Muscle of leg (tissue), 11 donors: ENCODE measurements around the gene MILR1. TPM values are rescaled to one million over a fixed set of nuclear protein-coding genes. Genes with fewer than 3 reads are reported as not detected.

ENCODE experiments used
- DNase-seq: peaks from one replicate; pipeline ENCODE4 v3.0.0; 2013
- H3K27ac ChIP-seq: one replicate; pipeline ENCODE4 v1.5.1; 2013; ENCODE audit warnings: mild to moderate bottlenecking, low read length, control low read depth
- H3K27me3 ChIP-seq: one replicate; pipeline ENCODE4 v1.6.1; 2013; ENCODE audit warnings: low read length; ENCODE audit not compliant: control insufficient read depth, insufficient read depth
- H3K36me3 ChIP-seq: one replicate; pipeline ENCODE4 v1.6.1; 2013; ENCODE audit warnings: low read length; ENCODE audit not compliant: control insufficient read depth, insufficient read depth
- H3K4me1 ChIP-seq: one replicate; pipeline ENCODE4 v1.6.1; 2013; ENCODE audit warnings: low read length; ENCODE audit not compliant: control insufficient read depth, insufficient read depth
- H3K4me3 ChIP-seq: one replicate; pipeline ENCODE4 v1.5.1; 2013; ENCODE audit warnings: low read length, control low read depth
- H3K9me3 ChIP-seq: replicated peaks from 2 replicates; pipeline ENCODE4 v1.6.1; 2013; ENCODE audit warnings: low read depth, low read length; ENCODE audit not compliant: control insufficient read depth
- WGBS: methylation state at CpG from one replicate; pipeline ENCODE4 v1.1.5; 2013; ENCODE audit warnings: missing lambda C conversion rate; ENCODE audit not compliant: insufficient coverage; 5-methylcytosine and 5-hydroxymethylcytosine counted together
- polyA plus RNA-seq, 8 donors: library from polyadenylated mRNA; unstranded; fragments of 120-200 nt; gene quantifications; one replicate each; pipeline versions ENCODE4 v1.2.1 to v1.2.3, GENCODE V29; 2013; ENCODE audit warnings: inconsistent platforms in 1 of 8, low replicate concordance in 1 of 8; ENCODE audit not compliant: insufficient read length in 8 of 8, insufficient read depth in 1 of 8
- total RNA-seq: library from RNA; stranded (reverse); fragments of 120-200 nt; gene quantifications from one replicate; pipeline ENCODE4 v1.2.4, GENCODE V29; 2013

Gene MILR1
- total and polyA plus RNA-seq, 9 donors, result 2.6 to 7.0 (median 4.4) TPM

GRCh38 chr17:64500487-64500859 lies 51.6 kb downstream of the MILR1 start:
- Histone ChIP-seq H3K9me3 (no peaks in the 10 kb centered on the region), H3K4me3 (no peak overlapping the region), H3K27me3 (peaks cover under 1% of the 10 kb centered on the region), H3K36me3 (peaks cover 60% of the 10 kb centered on the region), H3K4me1 (peaks cover 20% of the 10 kb centered on the region), H3K27ac (no peak overlapping the region)
- 87% methylated on average over 3 of the region's 8 CpGs for WGBS
- no peak for DNase-seq

- Histone ChIP-seq H3K4me1 (peaks cover 15% of the 10 kb centered on the region), H3K27ac (no peak overlapping the region), H3K9me3 (no peaks in the 10 kb centered on the region), H3K27me3 (peaks cover 3% of the 10 kb centered on the region), H3K4me3 (no peak overlapping the region), H3K36me3 (peaks cover 60% of the 10 kb centered on the region)
- 93% methylated on average over 5 of the region's 11 CpGs for WGBS
- no peak for DNase-seq
These were observed 52.2 kb downstream of the MILR1 start for GRCh38 chr17:64500862-64501765.

DNA sequence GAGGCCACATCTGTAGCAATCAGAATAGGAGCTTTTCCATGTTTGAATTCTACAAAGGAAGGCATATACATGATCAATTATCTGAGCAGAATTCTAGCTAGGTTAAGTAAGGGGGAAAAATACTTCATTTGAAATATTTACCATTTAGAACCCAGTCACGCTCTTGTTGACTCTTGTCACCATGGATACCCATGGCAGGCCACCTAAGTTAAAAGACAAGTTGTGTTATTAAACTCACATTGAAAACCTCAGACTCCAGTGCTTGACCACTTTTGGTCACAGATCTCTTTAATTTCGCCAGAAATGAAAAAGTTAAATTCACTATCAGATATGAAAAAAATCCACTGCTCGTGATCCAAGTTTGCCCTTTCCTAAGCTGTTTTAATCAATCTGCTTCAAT lies 53.1 kb downstream of the MILR1 start:
- 73% methylated on average over 3 of the region's 3 CpGs for WGBS
- H3K4me1 ChIP-seq, result peaks cover 15% of the 10 kb centered on the region

GRCh38 chr17:64502809-64503208 lies 53.9 kb downstream of the MILR1 start:
- no peak overlapping the region for H3K4me3 ChIP-seq
- DNase-seq, result no peak
- peaks cover 3% of the 10 kb centered on the region for H3K27me3 ChIP-seq
- WGBS, result no CpG with 5 or more reads among the region's 2 CpGs
- H3K4me1 ChIP-seq, result peaks cover 11% of the 10 kb centered on the region
- H3K27ac ChIP-seq, result peak overlapping the region; percentile 38
- peaks cover 56% of the 10 kb centered on the region for H3K36me3 ChIP-seq
- H3K9me3 ChIP-seq, result no peaks in the 10 kb centered on the region

More for the DNA sequence above, 53.1 kb downstream of the MILR1 start:
- DNase-seq, result no peak
- H3K4me3 ChIP-seq, result no peak overlapping the region
- no peaks in the 10 kb centered on the region for H3K9me3 ChIP-seq
- peaks cover 60% of the 10 kb centered on the region for H3K36me3 ChIP-seq
- H3K27me3 ChIP-seq, result peaks cover 3% of the 10 kb centered on the region
- H3K27ac ChIP-seq, result no peak overlapping the region

GRCh38 chr17:64503341-64503740 lies 54.4 kb downstream of the MILR1 start:
- Histone ChIP-seq H3K9me3 (no peaks in the 10 kb centered on the region), H3K27ac (peak overlapping the region; percentile 38), H3K27me3 (peaks cover 3% of the 10 kb centered on the region), H3K36me3 (peaks cover 54% of the 10 kb centered on the region), H3K4me3 (no peak overlapping the region), H3K4me1 (peaks cover 11% of the 10 kb centered on the region)
- DNase-seq, result no peak
- 69% methylated on average over 5 of the region's 5 CpGs for WGBS

- peak overlapping the region; percentile 100 for H3K27ac ChIP-seq
- 28% methylated on average over 4 of the region's 7 CpGs for WGBS
- peaks cover 52% of the 10 kb centered on the region for H3K36me3 ChIP-seq
- H3K27me3 ChIP-seq, result peaks cover 3% of the 10 kb centered on the region
- peak overlapping the region; percentile 100 for H3K4me3 ChIP-seq
- H3K9me3 ChIP-seq, result no peaks in the 10 kb centered on the region
- peak; percentile 35 for DNase-seq
- H3K4me1 ChIP-seq, result peaks cover 15% of the 10 kb centered on the region
These were observed 55.2 kb downstream of the MILR1 start for GRCh38 chr17:64503821-64504768.

DNA sequence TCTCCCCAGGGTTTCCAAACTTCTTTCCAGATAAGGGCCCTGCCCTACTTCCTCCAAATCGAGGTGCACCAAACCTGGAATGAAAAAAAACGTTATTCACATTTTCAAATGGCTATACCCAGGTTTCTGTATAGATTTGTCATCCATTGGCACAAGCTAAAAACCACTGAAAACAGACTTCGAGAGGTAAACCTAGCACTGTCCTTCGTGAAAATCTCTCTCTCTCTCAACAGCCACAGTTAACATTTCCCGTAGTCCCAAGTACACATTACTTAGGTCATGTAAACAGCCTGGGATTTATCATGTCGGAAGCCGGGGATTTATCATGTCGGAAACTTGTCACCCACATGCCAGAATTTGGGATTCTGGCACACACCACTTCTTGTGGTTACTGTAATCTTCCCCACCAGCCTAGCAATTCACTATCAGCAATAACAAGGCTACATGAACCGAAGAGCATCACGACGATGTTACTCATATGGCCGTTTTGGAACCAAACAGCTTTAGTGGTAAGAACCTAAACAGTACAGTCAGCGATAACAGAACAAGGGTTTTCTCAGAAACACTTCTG lies 55.9 kb downstream of the MILR1 start:
- peak overlapping the region; percentile 100 for H3K27ac ChIP-seq
- DNase-seq, result no peak
- 0% methylated on average over 11 of the region's 13 CpGs for WGBS
- peaks cover 54% of the 10 kb centered on the region for H3K36me3 ChIP-seq
- H3K9me3 ChIP-seq, result no peaks in the 10 kb centered on the region
- peak overlapping the region; percentile 100 for H3K4me3 ChIP-seq
- H3K27me3 ChIP-seq, result peaks cover 3% of the 10 kb centered on the region
- peaks cover 18% of the 10 kb centered on the region for H3K4me1 ChIP-seq

DNA sequence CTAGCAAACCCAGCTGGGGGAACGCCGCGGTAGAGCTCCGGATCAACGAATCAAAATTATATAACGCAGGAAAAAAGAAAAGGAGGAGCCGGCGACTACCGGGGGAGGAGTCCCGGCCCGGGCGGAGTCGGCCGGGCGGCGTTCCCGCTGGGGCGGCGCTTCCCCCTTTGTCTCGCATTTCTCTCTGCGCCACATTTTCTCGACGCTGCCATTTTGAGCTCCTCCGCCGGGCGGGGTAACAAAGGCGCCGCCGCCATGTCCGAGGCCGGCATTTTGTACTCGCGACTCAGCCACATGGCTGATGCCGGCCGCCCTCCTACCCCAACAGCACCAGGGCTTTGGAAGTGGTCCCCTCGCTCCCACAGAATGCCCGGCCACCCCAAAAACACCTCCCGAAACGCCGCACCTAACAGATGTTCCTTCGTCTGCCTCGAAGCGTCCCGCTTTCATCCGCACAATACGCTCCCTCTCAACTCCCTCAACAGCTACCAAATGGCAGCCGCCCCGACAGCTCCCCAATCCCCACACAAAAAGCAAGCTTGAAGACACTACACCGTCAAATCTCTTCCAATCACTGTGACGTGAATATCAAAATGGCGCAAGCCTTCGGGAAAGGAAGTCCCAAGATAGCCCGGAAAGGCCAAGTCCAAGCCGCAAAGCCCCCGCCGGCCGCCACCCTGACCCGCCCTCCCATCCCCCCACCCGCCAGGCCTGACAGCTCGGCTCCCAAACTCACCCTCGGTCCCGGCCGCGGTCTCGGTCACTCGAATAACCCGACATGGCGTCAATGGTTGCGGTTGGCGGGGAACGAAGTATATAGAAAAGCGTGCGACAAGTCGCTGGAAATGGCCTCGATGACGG lies 56.7 kb downstream of the MILR1 start:
- H3K4me3 ChIP-seq, result peak overlapping the region; percentile 100
- H3K36me3 ChIP-seq, result peaks cover 54% of the 10 kb centered on the region
- H3K27me3 ChIP-seq, result peaks cover 3% of the 10 kb centered on the region
- no peaks in the 10 kb centered on the region for H3K9me3 ChIP-seq
- WGBS, result 0% methylated on average over 68 of the region's 76 CpGs
- peak; percentile 99 for DNase-seq
- H3K27ac ChIP-seq, result peak overlapping the region; percentile 100
- peaks cover 18% of the 10 kb centered on the region for H3K4me1 ChIP-seq

GRCh38 chr17:64506201-64506575 lies 57.3 kb downstream of the MILR1 start, which contains the start of gene DDX5:
Gene DDX5 (minus strand): TSS chr17:64506289. CDS start chr17:64506119, 170 bp downstream.
- no peaks in the 10 kb centered on the region for H3K9me3 ChIP-seq
- peaks cover 3% of the 10 kb centered on the region for H3K27me3 ChIP-seq
- peaks cover 51% of the 10 kb centered on the region for H3K36me3 ChIP-seq
- H3K4me1 ChIP-seq, result peaks cover 18% of the 10 kb centered on the region
- 0% methylated on average over 29 of the region's 31 CpGs for WGBS
- H3K4me3 ChIP-seq, result peak within 1 kb of the TSS; percentile 100
- DNase-seq, result peak; percentile 98
- H3K27ac ChIP-seq, result peak within 1 kb of the TSS; percentile 100
